Midbrain (tissue), 1 donor: ENCODE measurements around the gene TMEM131.

Experiments used
- DNase-seq: peaks from one replicate; lab custom pipeline; 2025; lab: John Stamatoyannopoulos, UW

Gene TMEM131

GRCh38 chr2:97992836-97993825 is 2.6 kb downstream of the TMEM131 start:
- DNase-seq = no peak

DNA sequence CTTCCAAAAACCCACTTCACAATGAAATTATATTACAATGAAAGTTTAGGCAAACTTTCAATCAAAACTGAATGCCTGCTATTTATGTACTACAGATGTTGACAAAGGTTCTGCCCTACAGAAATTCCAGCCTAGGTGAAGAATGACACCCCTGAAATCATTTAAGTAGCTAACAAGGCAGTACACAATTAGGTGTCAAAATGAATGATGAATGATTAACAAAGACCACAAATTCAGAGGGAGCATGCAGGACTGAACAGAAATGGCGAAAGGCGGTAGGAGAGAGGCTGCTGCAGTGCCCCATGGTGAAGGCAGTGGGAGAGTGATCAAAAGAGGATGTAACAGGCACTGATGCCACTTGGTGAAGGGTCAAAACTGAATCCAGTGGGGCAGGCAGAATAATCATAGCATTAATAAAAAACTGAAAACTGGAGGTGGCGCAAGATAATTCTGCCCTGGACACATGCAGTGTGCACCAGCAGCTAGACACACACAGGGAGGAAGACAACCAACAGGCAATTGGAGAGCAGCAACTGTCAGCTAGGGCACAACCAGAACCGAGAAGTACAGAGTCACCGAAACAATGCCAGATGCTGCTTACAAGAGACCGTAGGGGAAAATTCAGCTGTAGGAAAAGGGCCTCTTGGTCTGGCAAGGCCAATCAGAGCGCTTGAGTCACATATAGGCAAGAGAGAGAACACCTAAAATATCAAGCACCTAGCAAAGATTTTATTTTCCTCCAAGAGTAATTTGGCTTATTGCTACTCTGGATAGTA is 4.5 kb downstream of the TMEM131 start:
- DNase-seq = no peak

- no peak for DNase-seq
These were observed 7.0 kb downstream of the TMEM131 start for GRCh38 chr2:97988722-97989121.

GRCh38 chr2:97985998-97986397 is 9.8 kb downstream of the TMEM131 start:
- DNase-seq = no peak

DNA sequence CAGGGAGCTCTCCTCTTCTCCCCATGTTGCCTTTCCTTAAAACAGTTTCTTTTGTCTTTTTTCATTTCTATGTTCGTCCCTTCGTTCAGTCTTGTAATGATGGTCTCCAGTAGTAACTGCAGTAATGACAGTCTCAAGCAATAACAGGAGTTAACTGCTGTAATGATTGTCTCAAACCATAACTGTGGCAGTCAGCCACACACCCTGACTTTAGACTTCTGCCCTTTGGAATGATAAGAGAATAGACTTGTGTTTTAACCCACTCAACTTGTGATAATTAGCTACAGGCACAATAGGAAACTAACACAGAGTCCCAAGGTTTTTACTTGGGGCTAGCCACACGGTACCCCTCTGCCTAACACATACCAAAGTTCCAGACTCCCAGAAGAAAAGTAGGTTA is 12.1 kb downstream of the TMEM131 start:
- no peak for DNase-seq

DNA sequence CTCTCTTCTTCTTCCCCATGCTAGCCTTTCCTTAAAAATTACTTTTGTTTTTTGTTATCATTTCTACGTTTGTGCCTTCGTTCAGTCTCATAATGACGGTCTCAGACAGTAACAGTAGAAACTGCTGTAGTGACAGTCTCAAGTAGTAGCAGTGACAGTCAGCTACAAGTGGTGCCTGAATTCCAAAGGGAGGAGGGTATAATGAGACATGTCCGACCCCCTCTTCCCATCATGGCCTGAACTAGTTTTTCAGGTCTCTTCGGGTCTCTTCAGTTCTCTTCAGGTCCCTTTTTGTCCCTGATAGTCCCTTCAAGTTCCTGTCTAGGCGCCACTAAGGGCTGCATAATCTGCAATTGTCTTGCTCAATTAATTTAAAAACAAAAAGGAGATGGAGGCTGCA is 12.6 kb downstream of the TMEM131 start:
- no peak for DNase-seq

DNA sequence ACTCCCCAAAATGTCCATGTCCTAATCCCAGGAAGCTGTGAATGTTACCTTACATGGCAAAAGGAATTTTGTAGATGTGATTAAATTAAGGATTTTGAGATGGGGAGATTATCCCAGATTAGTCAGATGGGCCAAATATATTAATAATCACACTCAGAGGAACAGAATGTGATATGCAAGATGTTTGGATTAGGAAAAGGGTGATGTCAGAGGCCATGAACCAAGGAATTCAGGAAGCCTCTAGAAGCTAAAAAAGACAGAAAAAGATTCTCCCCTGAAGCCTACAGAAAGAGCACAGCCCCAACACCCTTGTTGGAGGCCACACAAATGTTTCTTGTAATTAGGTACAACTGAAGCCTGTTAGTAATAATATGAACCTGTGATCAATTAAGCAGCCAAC is 13.1 kb downstream of the TMEM131 start:
- DNase-seq = no peak

DNA sequence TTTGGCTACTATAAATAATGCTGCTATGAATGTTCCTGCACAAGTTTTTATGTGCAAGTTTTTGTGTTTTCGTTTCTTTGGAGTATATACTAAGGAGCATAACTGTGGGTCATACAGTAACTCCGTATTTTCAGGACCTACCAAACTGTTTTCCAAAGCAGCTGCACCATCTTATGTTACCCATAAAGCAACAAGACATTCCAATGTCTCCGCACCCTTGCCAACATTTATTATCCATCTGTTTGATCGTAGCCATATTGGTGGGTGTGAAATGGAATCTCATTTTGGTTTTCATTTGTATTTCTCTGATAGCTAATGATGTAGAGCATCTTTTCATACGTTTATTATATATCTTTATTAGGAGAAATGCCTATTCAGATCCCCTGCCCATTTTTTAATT is 13.8 kb downstream of the TMEM131 start:
- DNase-seq = no peak

DNA sequence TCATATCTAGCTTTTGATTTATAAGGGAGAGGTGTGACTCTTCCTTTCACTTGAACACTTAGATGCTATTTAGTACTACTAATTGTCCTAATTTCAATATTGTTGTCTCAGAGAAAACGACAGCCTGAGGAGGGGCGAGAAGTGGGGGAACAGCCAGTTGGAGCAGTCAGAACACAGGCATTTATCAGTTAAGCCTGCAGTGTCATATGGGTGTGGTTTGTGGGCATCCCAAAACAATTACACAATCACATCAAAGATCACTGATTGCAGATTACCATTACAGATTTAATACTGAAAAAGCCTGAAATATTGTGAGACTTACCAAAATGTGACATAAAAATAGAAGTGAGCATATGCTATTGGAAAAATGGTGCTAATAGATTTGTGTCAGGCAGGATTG is 15.8 kb downstream of the TMEM131 start:
- DNase-seq = no peak

DNA sequence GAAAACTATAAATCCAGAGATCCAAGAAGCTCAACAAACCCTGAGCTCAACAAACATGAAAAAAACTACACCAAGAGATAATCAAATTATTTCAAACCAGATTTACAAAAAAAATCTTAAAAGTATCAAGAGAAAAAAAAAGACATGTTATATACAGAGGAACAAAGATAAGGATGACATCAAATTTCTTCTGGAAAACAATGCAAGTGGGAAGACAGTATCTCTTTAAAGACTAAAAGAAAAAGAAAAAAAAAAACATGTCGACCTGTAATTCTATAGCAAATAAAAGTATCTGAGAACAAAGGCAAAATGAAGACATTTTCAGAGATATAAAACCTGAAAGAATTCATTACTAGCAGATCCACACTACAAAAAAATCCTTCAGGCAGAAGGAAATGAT is 21.3 kb downstream of the TMEM131 start:
- no peak for DNase-seq

DNA sequence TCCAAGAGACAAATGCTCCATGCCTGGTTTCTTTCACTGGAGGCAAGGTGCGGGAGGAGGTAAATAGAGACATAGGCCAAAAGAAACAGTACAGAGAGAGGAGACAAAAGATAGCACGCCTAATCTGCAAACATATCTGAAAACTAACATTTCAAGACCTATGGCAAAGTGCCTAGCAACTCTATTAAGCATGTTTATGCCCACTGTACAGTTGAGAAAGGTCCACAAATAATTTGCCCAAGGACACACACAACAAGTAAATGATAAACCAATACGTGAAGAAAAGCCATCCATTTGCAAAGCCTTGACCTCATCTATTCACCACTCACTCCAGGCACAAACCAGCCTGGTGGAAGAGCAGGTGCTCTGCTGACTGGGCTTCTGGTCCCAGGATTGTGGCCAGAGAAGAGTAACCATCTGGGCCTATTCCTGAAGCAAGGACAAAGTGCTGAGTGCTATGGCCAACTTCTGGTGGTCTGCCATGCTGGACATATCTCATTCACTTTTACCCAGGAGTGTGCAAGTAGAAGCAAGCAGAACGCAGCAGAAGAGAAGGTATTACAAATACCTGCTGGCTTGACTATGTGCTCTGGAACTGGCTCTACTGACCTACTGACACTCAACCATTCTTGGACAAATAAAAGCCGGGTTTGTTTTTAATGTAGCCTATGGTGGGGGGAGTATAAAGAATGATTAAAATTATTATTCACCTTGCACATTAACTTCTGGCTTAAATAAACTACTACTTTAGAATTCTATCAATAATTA is 25.3 kb downstream of the TMEM131 start:
- no peak for DNase-seq

DNA sequence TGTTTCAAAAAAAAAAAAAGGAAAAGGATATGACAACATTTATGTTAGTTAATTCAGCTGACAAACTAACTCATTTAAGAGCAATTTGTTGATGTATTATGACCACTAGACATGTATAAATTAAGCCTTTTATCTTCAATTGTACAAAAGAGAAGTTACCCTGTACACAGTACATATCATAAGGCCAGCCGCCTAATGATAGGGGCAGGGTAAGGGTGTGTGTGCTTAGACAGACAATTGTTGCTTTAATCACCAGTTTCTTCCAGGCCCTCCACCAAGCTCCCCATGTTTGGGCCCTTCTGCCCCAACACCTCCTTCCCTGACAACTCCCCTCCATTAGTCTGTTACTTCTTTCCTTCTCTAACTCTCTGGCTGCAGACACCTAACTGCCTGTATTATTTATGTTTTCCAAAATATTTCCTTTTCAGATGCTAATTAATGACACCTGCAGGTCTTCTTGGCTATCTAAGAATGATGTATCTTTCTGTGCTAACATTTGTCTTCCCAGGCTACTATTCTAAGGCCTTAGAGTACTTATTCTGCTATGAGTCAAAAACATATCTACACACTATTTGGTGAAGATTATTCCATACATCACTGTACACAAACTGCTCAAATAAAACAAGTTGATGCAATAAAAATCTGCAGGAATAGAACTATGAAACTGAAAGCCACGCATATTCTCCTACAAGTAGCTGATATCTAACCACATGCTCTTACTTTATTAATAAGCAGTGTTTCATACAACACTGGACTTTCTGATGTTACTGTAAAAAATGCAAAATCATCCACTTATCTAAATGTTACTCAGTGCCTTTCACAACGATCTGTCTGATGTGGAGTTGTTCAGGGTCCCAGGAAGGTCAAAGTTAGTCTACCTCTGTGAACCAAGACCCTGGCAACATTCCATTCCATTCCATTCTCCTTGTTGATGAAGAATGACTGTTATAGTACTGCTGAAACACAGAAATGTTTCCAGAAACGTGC is 26.4 kb downstream of the TMEM131 start:
- no peak for DNase-seq

DNA sequence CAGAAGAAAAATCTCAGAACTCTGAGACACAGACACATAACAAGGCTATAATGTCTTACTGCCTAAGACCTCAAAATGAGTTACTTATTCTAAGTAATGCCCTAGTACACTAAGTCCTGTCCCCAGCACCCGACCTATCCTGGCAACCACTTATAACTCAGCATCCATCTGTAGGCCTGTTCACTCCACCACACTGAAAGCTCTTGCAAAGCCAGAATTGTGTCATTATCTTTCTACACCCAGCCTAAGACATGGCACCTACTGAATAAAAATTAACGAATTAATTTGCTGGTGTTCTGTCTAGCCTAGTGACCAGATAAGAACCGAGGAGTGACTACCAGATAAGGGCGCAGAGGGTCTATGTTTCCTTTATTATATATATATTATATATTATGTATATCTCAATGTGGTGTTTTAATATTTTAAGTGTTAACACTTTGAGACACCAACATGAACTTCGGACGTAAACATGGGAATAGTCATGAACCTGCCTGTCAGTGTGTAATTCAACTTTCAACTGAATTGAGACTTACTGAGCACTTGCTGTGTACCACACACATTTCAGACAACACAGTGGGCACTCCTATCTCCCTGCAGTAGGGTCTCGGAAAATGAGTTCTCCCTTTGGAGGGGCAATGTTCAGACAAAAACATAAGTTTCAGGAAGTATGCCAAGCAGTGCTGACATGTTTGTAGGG is 27.7 kb downstream of the TMEM131 start:
- DNase-seq = no peak

GRCh38 chr2:97967216-97967592 is 28.5 kb downstream of the TMEM131 start:
- no peak for DNase-seq

GRCh38 chr2:97966545-97967215 is 29.1 kb downstream of the TMEM131 start:
- DNase-seq = no peak

DNA sequence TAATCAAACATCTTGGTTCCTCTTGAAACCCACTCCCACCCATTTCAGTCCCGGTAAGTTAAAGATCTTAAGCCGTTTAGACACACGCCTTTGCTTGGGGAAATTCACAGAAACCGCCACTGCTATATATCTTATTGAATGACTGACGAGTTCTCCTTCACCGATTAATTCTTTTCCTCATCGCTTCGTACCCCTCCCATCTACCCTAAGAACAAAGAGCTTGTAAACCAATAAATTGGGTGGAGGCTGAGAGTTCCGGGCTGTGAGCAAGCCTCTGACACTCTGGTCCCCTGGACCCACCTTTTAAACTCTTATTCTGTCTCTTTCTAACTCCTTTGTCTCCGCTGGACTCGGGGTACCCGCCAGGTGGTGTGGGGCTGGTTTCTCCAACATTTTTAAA is 30.6 kb downstream of the TMEM131 start:
- no peak for DNase-seq

GRCh38 chr2:97963880-97964279 is 31.9 kb downstream of the TMEM131 start:
- DNase-seq = no peak

DNA sequence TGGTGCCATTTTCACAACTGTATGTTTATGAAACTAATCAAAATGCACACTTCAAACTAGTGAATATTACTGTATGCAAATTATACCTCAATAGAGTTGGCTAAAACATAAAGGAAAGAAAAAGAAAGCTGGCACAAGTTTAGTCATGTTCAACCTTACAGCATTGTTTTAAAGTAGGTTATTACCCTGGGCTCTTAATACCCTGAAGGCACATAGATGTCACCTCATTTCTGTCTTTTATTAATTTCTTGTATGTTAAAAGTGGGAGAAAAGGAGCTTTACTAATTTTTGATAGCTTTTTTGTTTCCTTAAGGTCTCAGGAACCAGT is 32.7 kb downstream of the TMEM131 start:
- DNase-seq = no peak

DNA sequence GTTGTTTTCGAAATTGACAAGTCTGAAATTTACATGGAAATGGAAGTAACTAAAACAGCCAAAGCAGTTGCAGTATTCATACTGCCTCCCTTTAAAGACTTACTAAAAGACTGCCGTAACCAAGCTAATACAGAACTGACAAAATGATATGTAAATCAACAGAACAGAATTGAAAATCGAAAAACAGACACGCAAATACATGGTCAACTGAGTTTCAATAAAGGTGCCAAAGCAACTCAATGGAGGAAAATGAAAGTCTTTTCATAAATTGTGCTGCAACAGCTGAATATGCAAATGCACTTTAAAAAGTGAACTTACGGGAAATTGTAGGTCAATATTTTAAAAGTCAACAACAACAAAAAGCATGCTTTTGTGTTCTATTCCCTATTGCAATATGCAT is 34.2 kb downstream of the TMEM131 start:
- no peak for DNase-seq

DNA sequence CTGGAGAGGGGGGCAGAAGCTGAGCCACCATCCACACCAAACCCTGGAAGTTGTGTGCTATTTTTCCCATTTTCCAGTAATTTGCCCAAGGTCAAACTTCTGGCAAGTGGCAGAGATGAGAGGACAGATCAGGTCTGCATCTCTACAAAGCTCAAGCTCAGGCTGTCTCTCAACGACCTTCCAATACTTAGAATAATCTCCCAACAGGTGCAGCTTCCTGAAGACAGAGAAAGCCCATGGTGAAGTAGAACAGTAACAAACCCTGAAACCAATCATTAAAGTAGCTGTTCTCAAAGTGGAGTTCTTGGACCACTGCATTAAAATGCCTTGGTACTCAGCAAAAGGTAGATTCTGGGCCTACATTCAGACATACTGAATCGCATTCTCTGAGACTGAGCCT is 37.6 kb downstream of the TMEM131 start:
- no peak for DNase-seq
